ENCODE data around the gene BRAF.

The BRAF gene

GRCh38 chr7:140681766-140682165 is 243.0 kb downstream of the BRAF start:
- Histone ChIP-seq H2AFZ (ENCODE audit: low read length) (no peak overlapping the region), H3K4me1 (ENCODE audit: insufficient read depth, low read length, severe bottlenecking) (peaks cover 12% of the 10 kb centered on the region), H3K27ac (ENCODE audit: low read depth, low read length, poor library complexity, severe bottlenecking) (no peak overlapping the region)

GRCh38 chr7:140680886-140681285 is 243.8 kb downstream of the BRAF start:
- H3K9me2 ChIP-seq (ENCODE audit: low read depth, low read length): no peaks in the 10 kb centered on the region
- no peak overlapping the region for H3K9ac ChIP-seq (ENCODE audit: low read length)
- 0 out of 2 replicates have a peak, but pooled peaks cover 2% of the 10 kb centered on the region for H3F3A ChIP-seq (ENCODE audit: insufficient read depth, low read length)
- no peak overlapping the region for H3K4me2 ChIP-seq (ENCODE audit: low read length)
- H3K9me3 ChIP-seq (ENCODE audit: low read length): no peaks in the 10 kb centered on the region
- H3K27me3 ChIP-seq (ENCODE audit: insufficient read depth, low read length): no peaks in the 10 kb centered on the region
- H3K27ac ChIP-seq (ENCODE audit: low read depth, low read length, poor library complexity, severe bottlenecking): no peak overlapping the region
- peaks cover 66% of the 10 kb centered on the region for H3K36me3 ChIP-seq (ENCODE audit: insufficient read depth, low read length)
- TF ChIP-seq CTCF (IDR thresholded peaks at IDR 0.05; ENCODE audit: low read length) (no peak), EZH2 (IDR thresholded peaks at IDR 0.05; ENCODE audit: borderline replicate concordance, low read length) (no peak)
- no peaks in the 10 kb centered on the region for H4K20me1 ChIP-seq (ENCODE audit: insufficient read depth, low read length)
- H3K4me1 ChIP-seq (ENCODE audit: insufficient read depth, low read length, severe bottlenecking): peaks cover 21% of the 10 kb centered on the region
- H2AFZ ChIP-seq (ENCODE audit: low read length): no peak overlapping the region
- no peaks in the 10 kb centered on the region for H3K79me2 ChIP-seq (ENCODE audit: insufficient read depth, low read length)
- H3K4me3 ChIP-seq (ENCODE audit: low read depth, low read length, poor library complexity, severe bottlenecking): no peak overlapping the region

More at GRCh38 chr7:140681766-140682165, 243.0 kb downstream of the BRAF start:
- H3K4me2 ChIP-seq (ENCODE audit: low read length): no peak overlapping the region
- no peaks in the 10 kb centered on the region for H3F3A ChIP-seq (ENCODE audit: insufficient read depth, low read length)
- no peak overlapping the region for H3K9ac ChIP-seq (ENCODE audit: low read length)
- H3K27me3 ChIP-seq (ENCODE audit: insufficient read depth, low read length): no peaks in the 10 kb centered on the region
- H4K20me1 ChIP-seq (ENCODE audit: insufficient read depth, low read length): no peaks in the 10 kb centered on the region
- peaks cover 71% of the 10 kb centered on the region for H3K36me3 ChIP-seq (ENCODE audit: insufficient read depth, low read length)
- H3K4me3 ChIP-seq (ENCODE audit: low read depth, low read length, poor library complexity, severe bottlenecking): no peak overlapping the region
- H3K9me2 ChIP-seq (ENCODE audit: low read depth, low read length): no peaks in the 10 kb centered on the region
- TF ChIP-seq EZH2 (IDR thresholded peaks at IDR 0.05; ENCODE audit: borderline replicate concordance, low read length): no peak
- TF ChIP-seq CTCF (IDR thresholded peaks at IDR 0.05; ENCODE audit: low read length): no peak
- no peaks in the 10 kb centered on the region for H3K9me3 ChIP-seq (ENCODE audit: low read length)
- H3K79me2 ChIP-seq (ENCODE audit: insufficient read depth, low read length): no peaks in the 10 kb centered on the region

- Histone ChIP-seq H3K27me3 (ENCODE audit: insufficient read depth, low read length) (no peaks in the 10 kb centered on the region), H3K4me1 (ENCODE audit: insufficient read depth, low read length, severe bottlenecking) (peaks cover 38% of the 10 kb centered on the region), H4K20me1 (ENCODE audit: insufficient read depth, low read length) (no peaks in the 10 kb centered on the region), H3K4me3 (ENCODE audit: low read depth, low read length, poor library complexity, severe bottlenecking) (no peak overlapping the region), H3K9me2 (ENCODE audit: low read depth, low read length) (no peaks in the 10 kb centered on the region), H3F3A (ENCODE audit: insufficient read depth, low read length) (peaks cover 16% of the 10 kb centered on the region; the same call in 1 of the 2 replicates), H2AFZ (ENCODE audit: low read length) (no peak overlapping the region), H3K36me3 (ENCODE audit: insufficient read depth, low read length) (peaks cover 54% of the 10 kb centered on the region), H3K27ac (ENCODE audit: low read depth, low read length, poor library complexity, severe bottlenecking) (no peak overlapping the region), H3K79me2 (ENCODE audit: insufficient read depth, low read length) (no peaks in the 10 kb centered on the region), H3K9ac (ENCODE audit: low read length) (no peak overlapping the region), H3K9me3 (ENCODE audit: low read length) (no peaks in the 10 kb centered on the region), H3K4me2 (ENCODE audit: low read length) (no peak overlapping the region)
- TF ChIP-seq CTCF (IDR thresholded peaks at IDR 0.05; ENCODE audit: low read length) (no peak), EZH2 (IDR thresholded peaks at IDR 0.05; ENCODE audit: borderline replicate concordance, low read length) (no peak)
Observed at GRCh38 chr7:140679186-140679585, 245.5 kb downstream of the BRAF start.

All from OCI-LY1 (cell line).